Lung (tissue), 12 donors: ENCODE measurements around the gene HINT1. TPM values are rescaled to one million over a fixed set of nuclear protein-coding genes. Genes with fewer than 3 reads are reported as not detected.

Experiments
- ATAC-seq: fragments of 200-7000 bp; cut with Tn5 transposase; one replicate; pipeline ENCODE4 v1.9.1; 2020; ENCODE audit warnings: moderate number of reproducible peaks; ENCODE audit not compliant: insufficient read depth, low FRiP score
- DNase-seq, 3 donors: peaks; one replicate each; pipeline ENCODE4 v3.0.0-alpha.2; 2013 to 2017
- H3K27ac ChIP-seq, 2 donors: one replicate each; pipeline ENCODE4 v1.5.1; 2013; ENCODE audit warnings: mild to moderate bottlenecking in 2 of 2, moderate library complexity in 2 of 2, control low read depth in 1 of 2, inconsistent platforms in 1 of 2, low read depth in 1 of 2, low read length in 1 of 2
- H3K27me3 ChIP-seq, 3 donors: one replicate each; pipeline ENCODE4 v1.5.1; 2013; ENCODE audit warnings: low read length in 2 of 3; ENCODE audit not compliant: control insufficient read depth in 3 of 3, insufficient read depth in 3 of 3
- H3K36me3 ChIP-seq, 4 donors: one replicate each; pipeline ENCODE4 v1.5.1; 2013; ENCODE audit warnings: low read length in 4 of 4, mild to moderate bottlenecking in 1 of 4, moderate library complexity in 1 of 4; ENCODE audit not compliant: control insufficient read depth in 4 of 4, insufficient read depth in 4 of 4
- H3K4me1 ChIP-seq, 5 donors: one replicate each; pipeline ENCODE4 v1.5.1; 2013; ENCODE audit warnings: low read length in 5 of 5, mild to moderate bottlenecking in 2 of 5, moderate library complexity in 1 of 5; ENCODE audit not compliant: control insufficient read depth in 5 of 5, insufficient read depth in 5 of 5
- H3K4me3 ChIP-seq: one replicate; pipeline ENCODE4 v1.5.1; 2013; ENCODE audit warnings: mild to moderate bottlenecking, control low read depth, moderate library complexity
- H3K9ac ChIP-seq, 2 donors: one replicate each; pipeline ENCODE4 v1.5.1; 2013; ENCODE audit warnings: low read length in 2 of 2, control low read depth in 1 of 2; ENCODE audit not compliant: insufficient read depth in 1 of 2
- H3K9me3 ChIP-seq, 4 donors: one replicate each; pipeline ENCODE4 v1.5.1; 2013; ENCODE audit warnings: low read length in 3 of 4, mild to moderate bottlenecking in 1 of 4, moderate library complexity in 1 of 4; ENCODE audit not compliant: control insufficient read depth in 4 of 4, insufficient read depth in 3 of 4
- WGBS, 2 donors: extraction: QIAGEN DNeasy Blood & Tissue Kit; methylation state at CpG; one replicate each; pipeline ENCODE4 v1.1.7; 2013; 5-methylcytosine and 5-hydroxymethylcytosine counted together
- polyA plus RNA-seq, 2 donors: library from polyadenylated mRNA; stranded (reverse); fragments of 200-250 nt; gene quantifications; one replicate each; pipeline ENCODE4 v1.2.1, GENCODE V29; 2013
- total RNA-seq, 2 donors: library from RNA; depleted of rRNA in 1 of 2; stranded (reverse); fragments of >200 nt in 1 of 2; gene quantifications; one replicate each; pipeline ENCODE4 v1.2.1, GENCODE V29; 2014 to 2021
- TF ChIP-seq, protein P1 (sequence below): IDR thresholded peaks from 2 replicates; pipeline ENCODE4 v1.5.1; 2012; ENCODE audit warnings: mild to moderate bottlenecking; ENCODE audit errors: control extremely low read depth, extremely low read depth
- donor health status: control.
- donor health status: control.
- donor health status: Bipolar disorder and iron deficiency.
- donor health status: healthy.
- donor health status: DM: yes; HTN: yes; CAD: no.

Gene HINT1
- total and polyA plus RNA-seq, 4 donors: 125 to 259 (median 182) TPM

DNA sequence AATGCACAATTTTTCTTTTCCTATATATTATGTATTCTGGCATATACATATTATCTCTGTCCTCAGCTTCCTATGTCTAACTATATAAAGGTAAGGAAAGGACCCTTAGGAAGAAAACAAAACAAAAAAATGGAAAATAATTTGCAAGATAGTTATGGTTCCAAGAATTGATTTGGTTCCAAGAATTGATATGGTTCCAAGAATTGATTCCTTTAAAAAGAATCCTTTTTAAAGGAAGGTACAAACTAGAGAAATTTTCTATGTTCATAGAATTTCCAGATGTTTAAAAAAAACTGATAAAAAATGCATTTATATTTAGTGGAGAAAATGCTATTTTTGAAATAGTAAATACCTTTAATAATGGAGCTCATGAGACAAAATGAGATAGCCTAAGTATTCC is 17.8 kb upstream of the HINT1 start:
- no peaks in the 10 kb centered on the region for H3K9me3 ChIP-seq
- H3K4me3 ChIP-seq: no peak overlapping the region
- DNase-seq: no peak
- H3K27ac ChIP-seq: no peak overlapping the region
- no peaks in the 10 kb centered on the region for H3K27me3 ChIP-seq
- no peak overlapping the region for H3K9ac ChIP-seq
- TF ChIP-seq, protein P1, sequence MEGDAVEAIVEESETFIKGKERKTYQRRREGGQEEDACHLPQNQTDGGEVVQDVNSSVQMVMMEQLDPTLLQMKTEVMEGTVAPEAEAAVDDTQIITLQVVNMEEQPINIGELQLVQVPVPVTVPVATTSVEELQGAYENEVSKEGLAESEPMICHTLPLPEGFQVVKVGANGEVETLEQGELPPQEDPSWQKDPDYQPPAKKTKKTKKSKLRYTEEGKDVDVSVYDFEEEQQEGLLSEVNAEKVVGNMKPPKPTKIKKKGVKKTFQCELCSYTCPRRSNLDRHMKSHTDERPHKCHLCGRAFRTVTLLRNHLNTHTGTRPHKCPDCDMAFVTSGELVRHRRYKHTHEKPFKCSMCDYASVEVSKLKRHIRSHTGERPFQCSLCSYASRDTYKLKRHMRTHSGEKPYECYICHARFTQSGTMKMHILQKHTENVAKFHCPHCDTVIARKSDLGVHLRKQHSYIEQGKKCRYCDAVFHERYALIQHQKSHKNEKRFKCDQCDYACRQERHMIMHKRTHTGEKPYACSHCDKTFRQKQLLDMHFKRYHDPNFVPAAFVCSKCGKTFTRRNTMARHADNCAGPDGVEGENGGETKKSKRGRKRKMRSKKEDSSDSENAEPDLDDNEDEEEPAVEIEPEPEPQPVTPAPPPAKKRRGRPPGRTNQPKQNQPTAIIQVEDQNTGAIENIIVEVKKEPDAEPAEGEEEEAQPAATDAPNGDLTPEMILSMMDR: no peak
- H3K36me3 ChIP-seq: peaks cover 1 to 5% (median 3%) of the 10 kb centered on the region in 4 donors
- no peaks in the 10 kb centered on the region for H3K4me1 ChIP-seq
- no peak for ATAC-seq

DNA sequence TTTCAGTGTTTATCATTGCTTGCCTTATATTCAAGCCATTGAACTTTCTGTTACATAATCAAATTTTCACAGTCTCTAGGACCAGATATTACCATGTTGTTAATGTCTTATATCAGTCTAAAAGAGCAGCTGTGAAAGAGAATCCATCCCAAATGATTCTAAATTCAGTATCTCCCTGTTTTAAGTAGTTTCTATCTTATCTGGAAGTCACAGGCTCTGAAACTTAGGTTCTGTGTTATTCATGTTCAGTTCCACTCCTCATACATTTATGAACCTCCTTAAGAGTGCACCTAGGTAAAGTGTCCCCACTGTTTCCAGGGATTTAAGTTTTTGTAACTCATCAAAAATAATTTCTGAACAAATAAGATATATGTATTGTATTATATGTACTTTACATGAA is 15.4 kb upstream of the HINT1 start:
- TF ChIP-seq, protein P1: no peak
- Histone ChIP-seq H3K27ac (no peak overlapping the region), H3K9me3 (no peaks in the 10 kb centered on the region), H3K4me3 (no peak overlapping the region), H3K9ac (no peak overlapping the region), H3K27me3 (no peaks in the 10 kb centered on the region), H3K36me3 (peaks cover 0 to 5% (median 2%) of the 10 kb centered on the region in 4 donors), H3K4me1 (peaks cover 0 to 2% (median 0%) of the 10 kb centered on the region in 5 donors)
- DNase-seq: no peak
- no peak for ATAC-seq

- ATAC-seq (no peak), DNase-seq (peak in 2 of 3 donors; percentile 6 to 13)
- 3% methylated on average over 11 of the region's 11 CpGs for WGBS, 2 donors
- Histone ChIP-seq H3K36me3 (no peaks in the 10 kb centered on the region), H3K27ac (peak overlapping the region; percentile 44 to 89), H3K27me3 (no peaks in the 10 kb centered on the region), H3K9ac (peak overlapping the region; percentile 37 to 91), H3K4me3 (peak overlapping the region; percentile 48), H3K4me1 (peaks cover 0 to 13% (median 2%) of the 10 kb centered on the region in 5 donors), H3K9me3 (no peaks in the 10 kb centered on the region)
- TF ChIP-seq, protein P1: no peak
These were observed 6.3 kb upstream of the HINT1 start for GRCh38 chr5:131171276-131171810.
